Prostate gland (tissue), 2 donors: Measurements from ENCODE around the gene MAGI2. TPM values are rescaled to one million over a fixed set of nuclear protein-coding genes. Genes with fewer than 3 reads are reported as not detected.

Source experiments
- DNase-seq: peaks from one replicate; pipeline ENCODE4 v3.0.0-alpha.2; 2019; ENCODE audit warnings: low spot score
- H3K27ac ChIP-seq, 2 donors: fragments of 200-600 bp; sonication (generic); 2 replicates each; pipeline ENCODE4 v1.5.1; 2017 to 2019
- H3K27me3 ChIP-seq: fragments of 200-600 bp; sonication (generic); replicated peaks from 2 replicates; pipeline ENCODE4 v1.5.1; 2019; ENCODE audit not compliant: insufficient read depth
- H3K36me3 ChIP-seq, 2 donors: fragments of 200-600 bp; sonication (generic); 1 replicate in 1 of 2; 2 replicates in 1 of 2; pipeline versions ENCODE4 v1.5.1 to v1.8.1; 2017 to 2019
- H3K4me1 ChIP-seq: fragments of 200-600 bp; sonication (generic); replicated peaks from 2 replicates; pipeline ENCODE4 v1.5.1; 2019
- H3K4me3 ChIP-seq, 2 donors: fragments of 200-600 bp; sonication (generic); 2 replicates each; pipeline ENCODE4 v1.5.1; 2017 to 2019
- H3K9me3 ChIP-seq: fragments of 200-600 bp; sonication (generic); 2 replicates; pipeline ENCODE4 v1.5.1; 2017
- CTCF ChIP-seq, 4 experiments: fragments of 200-600 bp in 2 of 4; fragments of 450-650 bp in 2 of 4; sonication (generic) in 2 of 4; IDR thresholded peaks; 1 replicate in 3 of 4; 2 replicates in 1 of 4; pipeline ENCODE4 v1.5.1; 2016 to 2019; ENCODE audit warnings: antibody characterized with exemption in 4 of 4, mild to moderate bottlenecking in 2 of 4, moderate library complexity in 2 of 4
- POLR2A ChIP-seq: fragments of 450-650 bp; IDR thresholded peaks from one replicate; pipeline ENCODE4 v1.6.1; 2016; ENCODE audit warnings: antibody characterized with exemption, mild to moderate bottlenecking
- POLR2AphosphoS5 ChIP-seq: sonication (generic); formaldehyde crosslinking; IDR thresholded peaks from one replicate; pipeline ENCODE4 v1.6.1; 2017; ENCODE audit warnings: antibody characterized with exemption
- whole genome bisulfite sequencing: methylation state at CpG from one replicate; pipeline ENCODE4 v1.1.5; 2018; 5-methylcytosine and 5-hydroxymethylcytosine counted together
- intact Hi-C: fragments of 100-400 bp; cut with DNase I; formaldehyde crosslinking; loops from one replicate; pipeline ENCODE4 v1.14.2; 2022
- total RNA-seq, 2 donors: library from RNA; depleted of rRNA; stranded (reverse); fragments of >200 nt; gene quantifications; one replicate each; pipeline ENCODE4 v1.1.0, GENCODE V29; 2016

MAGI2 gene
- total RNA-seq, 2 donors from 2014 or later, result 27.1 to 31.3 TPM

- no peaks in the 10 kb centered on the region for H3K4me1 ChIP-seq
- TF ChIP-seq POLR2AphosphoS5, result no peak
- no peak for TF ChIP-seq POLR2A
- no peak for TF ChIP-seq CTCF (IDR thresholded peaks at IDR 0.05)
- intact Hi-C loops, result no loop called here
- no peaks in the 10 kb centered on the region for H3K9me3 ChIP-seq
- DNase-seq, result no peak
- no peaks in the 10 kb centered on the region for H3K36me3 ChIP-seq
- no peaks in the 10 kb centered on the region for H3K27me3 ChIP-seq
- H3K27ac ChIP-seq, result no peak overlapping the region
- H3K4me3 ChIP-seq, result no peak overlapping the region
Measured at GRCh38 chr7:79009647-79010046, 443.8 kb downstream of the MAGI2 start.

- no peaks in the 10 kb centered on the region for H3K36me3 ChIP-seq
- no peak overlapping the region for H3K27ac ChIP-seq
- no peak for TF ChIP-seq CTCF (IDR thresholded peaks at IDR 0.05)
- TF ChIP-seq POLR2AphosphoS5, result no peak
- TF ChIP-seq POLR2A, result no peak
- DNase-seq, result no peak
- H3K4me3 ChIP-seq, result no peak overlapping the region
- 73% methylated on average over 1 of the region's 1 CpG for WGBS
- no peaks in the 10 kb centered on the region for H3K9me3 ChIP-seq
- no peaks in the 10 kb centered on the region for H3K4me1 ChIP-seq
- intact Hi-C loops, result no loop called here
- H3K27me3 ChIP-seq, result no peaks in the 10 kb centered on the region
Measured at GRCh38 chr7:79008786-79009185, 444.7 kb downstream of the MAGI2 start.

GRCh38 chr7:78996013-78996412 is 457.5 kb downstream of the MAGI2 start:
- Histone ChIP-seq H3K27me3 (no peaks in the 10 kb centered on the region), H3K9me3 (no peaks in the 10 kb centered on the region), H3K36me3 (no peaks in the 10 kb centered on the region), H3K4me3 (no peak overlapping the region), H3K27ac (no peak overlapping the region), H3K4me1 (no peaks in the 10 kb centered on the region)
- TF ChIP-seq CTCF (IDR thresholded peaks at IDR 0.05) (no peak), POLR2AphosphoS5 (no peak)
- intact Hi-C loops, result no loop called here
- no peak for DNase-seq

- TF ChIP-seq POLR2A, result no peak
- no peak for TF ChIP-seq POLR2AphosphoS5
- no peak for TF ChIP-seq CTCF (IDR thresholded peaks at IDR 0.05)
- Histone ChIP-seq H3K9me3 (no peaks in the 10 kb centered on the region), H3K4me3 (no peak overlapping the region), H3K27ac (no peak overlapping the region), H3K27me3 (no peaks in the 10 kb centered on the region), H3K4me1 (no peaks in the 10 kb centered on the region), H3K36me3 (no peaks in the 10 kb centered on the region)
- intact Hi-C loops, result no loop called here
- DNase-seq, result no peak
Measured at GRCh38 chr7:78993341-78993740, 460.1 kb downstream of the MAGI2 start.

GRCh38 chr7:78985509-78985908 is 468.0 kb downstream of the MAGI2 start:
- Histone ChIP-seq H3K36me3 (no peaks in the 10 kb centered on the region), H3K27me3 (no peaks in the 10 kb centered on the region), H3K27ac (no peak overlapping the region), H3K9me3 (no peaks in the 10 kb centered on the region), H3K4me3 (no peak overlapping the region), H3K4me1 (no peaks in the 10 kb centered on the region)
- intact Hi-C loops, result no loop called here
- 81% methylated on average over 3 of the region's 3 CpGs for WGBS
- DNase-seq, result no peak
- TF ChIP-seq POLR2AphosphoS5 (no peak), POLR2A (no peak), CTCF (IDR thresholded peaks at IDR 0.05) (no peak)
